ENCODE results near the gene ZNF593.

The ZNF593 gene

DNA sequence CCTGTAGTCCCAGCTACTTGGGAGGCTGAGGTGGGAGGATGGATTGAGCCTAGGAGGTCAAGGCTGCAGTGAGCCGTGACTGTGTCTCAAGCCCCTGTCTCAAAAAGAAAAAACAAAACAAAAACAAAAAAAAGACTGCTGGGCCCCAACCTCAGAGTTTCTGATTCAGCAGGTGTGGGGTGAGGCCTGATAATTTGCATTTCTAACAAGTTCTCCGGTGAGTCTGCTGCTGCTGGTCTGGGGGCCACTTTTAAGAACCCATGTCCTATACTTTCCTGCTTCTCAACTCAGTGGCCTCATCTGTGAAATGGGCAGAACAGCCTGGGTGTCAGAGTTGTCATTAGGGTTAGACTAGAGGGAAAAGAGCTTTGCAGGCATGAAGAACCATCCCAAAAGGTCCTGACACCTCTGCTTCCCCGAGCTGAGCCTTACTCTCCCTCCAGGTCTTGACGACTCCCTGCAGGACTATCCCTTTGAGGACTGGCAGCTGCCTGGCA, 10.3 kb downstream of the ZNF593 start:
- DNase-seq (ENCODE audit: low read depth) = no peak
- no peak overlapping the region for H3K4me3 ChIP-seq (ENCODE audit: low read length)
- no peak overlapping the region for H3K9ac ChIP-seq (ENCODE audit: low read length)
- H3K9me3 ChIP-seq (ENCODE audit: control insufficient read depth, low read length) = no peaks in the 10 kb centered on the region
- H3K4me1 ChIP-seq (ENCODE audit: control insufficient read depth, insufficient read depth, low read length) = no peaks in the 10 kb centered on the region
- H3K27me3 ChIP-seq (replicated peaks; ENCODE audit: control insufficient read depth, insufficient read depth, low read length) = peaks cover 2% of the 10 kb centered on the region
- H3K36me3 ChIP-seq (ENCODE audit: control insufficient read depth, insufficient read depth, low read length, severe bottlenecking) = no peaks in the 10 kb centered on the region

DNA sequence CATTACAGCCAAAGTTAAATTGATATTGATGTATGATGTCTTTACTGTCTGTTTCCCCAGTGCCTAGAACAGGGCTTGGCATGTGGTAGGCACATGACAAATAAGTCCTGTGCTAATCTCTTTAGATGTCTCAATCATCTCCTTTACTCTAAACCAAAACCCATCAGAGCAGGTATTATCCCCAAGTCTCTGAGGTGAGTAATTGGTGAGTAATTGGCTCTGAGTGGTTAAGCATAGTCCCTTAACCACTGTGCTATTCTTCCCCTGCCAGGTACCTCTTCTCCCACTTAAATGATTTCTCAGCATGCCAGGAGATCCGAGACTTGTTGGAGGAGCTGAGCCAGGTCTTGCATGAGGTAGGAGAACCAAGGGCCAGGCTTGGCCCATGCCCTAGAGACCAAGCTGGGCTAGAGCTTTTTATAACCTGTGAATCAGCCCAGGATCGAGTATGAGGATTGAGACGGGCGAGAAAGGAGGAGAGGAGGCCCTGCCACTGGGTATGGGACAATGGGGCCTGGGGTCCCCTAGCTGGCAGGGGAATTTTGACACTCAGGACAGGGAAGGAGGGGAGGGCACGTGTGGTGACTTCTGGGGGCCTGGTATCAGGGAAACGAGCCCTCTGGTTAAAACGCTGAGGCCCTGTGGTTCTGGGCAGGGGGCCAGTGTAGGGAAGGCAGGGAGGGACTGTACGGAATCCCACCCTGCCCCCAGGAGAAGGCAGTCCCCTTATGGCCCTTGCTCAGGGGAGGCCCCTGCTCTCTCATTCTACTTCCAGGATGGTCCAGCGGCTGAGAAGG, 12.1 kb downstream of the ZNF593 start:
- no peak for DNase-seq (ENCODE audit: low read depth)
- Histone ChIP-seq H3K4me3 (ENCODE audit: low read length) (no peak overlapping the region), H3K4me1 (ENCODE audit: control insufficient read depth, insufficient read depth, low read length) (no peaks in the 10 kb centered on the region), H3K9me3 (ENCODE audit: control insufficient read depth, low read length) (no peaks in the 10 kb centered on the region), H3K36me3 (ENCODE audit: control insufficient read depth, insufficient read depth, low read length, severe bottlenecking) (no peaks in the 10 kb centered on the region), H3K27me3 (replicated peaks; ENCODE audit: control insufficient read depth, insufficient read depth, low read length) (peaks cover 8% of the 10 kb centered on the region), H3K9ac (ENCODE audit: low read length) (no peak overlapping the region)

DNA sequence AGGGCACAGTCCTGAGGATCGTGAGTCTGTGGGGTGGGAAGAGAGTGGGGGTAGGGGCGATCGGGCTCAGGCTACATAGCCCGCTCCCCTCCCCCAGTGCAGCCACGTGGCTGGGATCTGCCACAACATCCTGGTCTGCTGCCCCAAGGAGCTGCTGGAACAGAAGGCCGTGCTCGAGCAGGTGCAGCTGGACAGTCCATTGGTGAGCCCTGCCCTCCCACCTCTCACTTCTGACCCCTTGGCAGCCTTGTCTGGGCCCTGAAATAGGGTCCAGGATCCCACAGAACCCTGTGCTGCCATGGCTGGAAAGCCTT, 12.6 kb downstream of the ZNF593 start:
- H3K9ac ChIP-seq (ENCODE audit: low read length) = no peak overlapping the region
- H3K4me3 ChIP-seq (ENCODE audit: low read length) = no peak overlapping the region
- no peak for DNase-seq (ENCODE audit: low read depth)
- H3K36me3 ChIP-seq (ENCODE audit: control insufficient read depth, insufficient read depth, low read length, severe bottlenecking) = no peaks in the 10 kb centered on the region
- no peaks in the 10 kb centered on the region for H3K9me3 ChIP-seq (ENCODE audit: control insufficient read depth, low read length)
- no peaks in the 10 kb centered on the region for H3K4me1 ChIP-seq (ENCODE audit: control insufficient read depth, insufficient read depth, low read length)
- peaks cover 14% of the 10 kb centered on the region for H3K27me3 ChIP-seq (replicated peaks; ENCODE audit: control insufficient read depth, insufficient read depth, low read length)

DNA sequence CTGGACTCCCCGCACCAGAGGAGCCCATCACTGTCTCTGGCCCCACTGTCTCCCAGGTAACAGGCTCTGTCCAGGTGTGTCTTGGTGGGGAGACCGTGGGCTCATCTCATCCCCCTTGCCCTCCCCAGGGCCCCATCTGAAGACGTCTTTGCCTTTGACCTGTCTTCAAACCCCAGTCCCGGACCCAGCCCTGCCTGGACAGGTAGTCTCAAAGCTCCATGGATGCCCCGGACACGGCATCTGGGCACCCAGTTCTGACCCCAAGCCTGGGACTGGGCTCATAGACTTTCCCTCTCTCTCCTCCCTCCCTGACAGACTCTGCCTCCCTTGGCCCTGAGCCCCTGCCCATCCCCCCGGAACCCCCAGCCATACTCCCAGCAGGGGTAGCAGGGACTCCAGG, 14.4 kb downstream of the ZNF593 start:
- DNase-seq (ENCODE audit: low read depth) = no peak
- H3K9ac ChIP-seq (ENCODE audit: low read length) = no peak overlapping the region
- no peaks in the 10 kb centered on the region for H3K4me1 ChIP-seq (ENCODE audit: control insufficient read depth, insufficient read depth, low read length)
- H3K9me3 ChIP-seq (ENCODE audit: control insufficient read depth, low read length) = no peaks in the 10 kb centered on the region
- H3K36me3 ChIP-seq (ENCODE audit: control insufficient read depth, insufficient read depth, low read length, severe bottlenecking) = no peaks in the 10 kb centered on the region
- peaks cover 15% of the 10 kb centered on the region for H3K27me3 ChIP-seq (replicated peaks; ENCODE audit: control insufficient read depth, insufficient read depth, low read length)
- no peak overlapping the region for H3K4me3 ChIP-seq (ENCODE audit: low read length)

DNA sequence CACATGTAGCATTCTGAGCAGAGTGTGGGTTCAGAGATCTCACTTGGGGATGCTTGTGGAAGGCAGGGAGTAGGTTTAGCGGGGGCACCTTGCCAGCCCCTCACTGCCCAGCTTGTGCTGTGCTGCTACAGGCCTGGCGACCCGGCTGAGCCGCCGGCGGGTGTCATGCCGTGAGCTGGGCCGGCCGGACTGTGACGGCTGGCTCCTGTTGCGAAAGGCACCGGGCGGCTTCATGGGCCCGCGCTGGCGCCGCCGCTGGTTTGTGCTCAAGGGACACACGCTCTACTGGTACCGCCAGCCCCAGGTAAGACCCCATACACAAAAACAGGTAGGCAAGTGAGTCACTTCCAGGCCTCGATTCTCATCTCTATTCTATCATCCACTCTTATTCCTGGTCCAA, 15.2 kb downstream of the ZNF593 start:
- H3K4me1 ChIP-seq (ENCODE audit: control insufficient read depth, insufficient read depth, low read length) = no peaks in the 10 kb centered on the region
- H3K27me3 ChIP-seq (replicated peaks; ENCODE audit: control insufficient read depth, insufficient read depth, low read length) = peaks cover 15% of the 10 kb centered on the region
- no peaks in the 10 kb centered on the region for H3K9me3 ChIP-seq (ENCODE audit: control insufficient read depth, low read length)
- no peak for DNase-seq (ENCODE audit: low read depth)
- no peak overlapping the region for H3K9ac ChIP-seq (ENCODE audit: low read length)
- H3K36me3 ChIP-seq (ENCODE audit: control insufficient read depth, insufficient read depth, low read length, severe bottlenecking) = no peaks in the 10 kb centered on the region
- no peak overlapping the region for H3K4me3 ChIP-seq (ENCODE audit: low read length)

DNA sequence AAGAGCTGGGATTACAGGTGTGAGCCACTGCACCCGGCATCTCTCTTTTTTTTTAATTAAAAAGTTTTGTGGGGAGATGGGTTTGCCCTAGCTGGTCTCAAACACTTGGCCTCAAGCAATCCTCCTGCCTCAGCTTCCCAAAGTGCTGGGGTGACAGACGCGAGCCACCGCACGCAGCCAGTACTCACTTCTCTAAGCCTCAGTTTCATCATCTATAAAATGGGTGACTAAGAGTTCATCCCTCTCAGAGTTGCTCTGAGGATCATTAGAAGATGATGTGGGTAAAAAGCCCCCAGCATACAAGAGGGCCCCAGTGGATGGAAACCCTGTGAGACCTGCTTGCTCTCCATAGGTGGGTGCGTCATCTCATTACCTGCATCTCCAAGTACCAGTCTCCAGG, 18.2 kb downstream of the ZNF593 start:
- Histone ChIP-seq H3K9me3 (ENCODE audit: control insufficient read depth, low read length) (no peaks in the 10 kb centered on the region), H3K27me3 (replicated peaks; ENCODE audit: control insufficient read depth, insufficient read depth, low read length) (peaks cover 25% of the 10 kb centered on the region), H3K9ac (ENCODE audit: low read length) (no peak overlapping the region), H3K4me1 (ENCODE audit: control insufficient read depth, insufficient read depth, low read length) (no peaks in the 10 kb centered on the region), H3K4me3 (ENCODE audit: low read length) (no peak overlapping the region), H3K36me3 (ENCODE audit: control insufficient read depth, insufficient read depth, low read length, severe bottlenecking) (no peaks in the 10 kb centered on the region)
- no peak for DNase-seq (ENCODE audit: low read depth)

DNA sequence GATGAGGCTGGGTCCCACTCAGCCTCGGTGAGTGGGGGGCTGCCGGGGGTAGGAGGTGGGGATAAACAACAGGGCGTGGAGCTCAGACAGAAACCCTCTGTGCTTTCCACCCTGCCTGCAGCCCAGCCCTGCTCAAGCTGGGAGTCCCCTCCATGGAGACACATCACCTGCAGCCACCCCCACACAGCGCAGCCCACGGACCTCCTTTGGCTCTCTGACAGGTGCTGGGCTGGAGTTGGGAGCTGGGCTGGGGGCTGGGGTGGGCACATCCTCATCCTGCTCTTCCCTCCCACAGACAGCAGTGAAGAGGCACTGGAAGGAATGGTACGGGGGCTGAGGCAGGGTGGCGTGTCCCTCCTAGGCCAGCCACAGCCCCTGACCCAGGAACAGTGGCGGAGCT, 18.8 kb downstream of the ZNF593 start:
- no peak overlapping the region for H3K9ac ChIP-seq (ENCODE audit: low read length)
- no peak for DNase-seq (ENCODE audit: low read depth)
- H3K9me3 ChIP-seq (ENCODE audit: control insufficient read depth, low read length) = no peaks in the 10 kb centered on the region
- no peaks in the 10 kb centered on the region for H3K36me3 ChIP-seq (ENCODE audit: control insufficient read depth, insufficient read depth, low read length, severe bottlenecking)
- peaks cover 28% of the 10 kb centered on the region for H3K27me3 ChIP-seq (replicated peaks; ENCODE audit: control insufficient read depth, insufficient read depth, low read length)
- H3K4me3 ChIP-seq (ENCODE audit: low read length) = no peak overlapping the region
- H3K4me1 ChIP-seq (ENCODE audit: control insufficient read depth, insufficient read depth, low read length) = no peaks in the 10 kb centered on the region

DNA sequence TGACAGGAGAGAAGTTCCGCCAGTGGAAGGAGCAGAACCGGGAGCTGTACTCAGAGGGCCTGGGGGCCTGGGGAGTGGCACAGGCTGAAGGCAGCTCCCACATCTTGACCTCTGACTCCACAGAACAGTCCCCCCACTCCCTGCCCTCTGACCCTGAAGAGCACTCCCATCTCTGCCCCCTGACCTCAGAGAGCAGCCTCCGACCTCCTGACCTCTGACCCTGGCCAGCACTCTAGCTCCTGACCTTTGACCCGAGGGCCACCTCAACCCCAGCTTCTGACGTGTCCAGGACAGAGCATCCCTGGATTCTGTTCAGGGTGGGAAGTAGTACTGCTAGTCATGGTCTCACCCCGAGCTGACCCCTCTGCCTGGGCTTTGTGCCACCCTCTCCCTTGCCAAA, 19.6 kb downstream of the ZNF593 start:
- DNase-seq (ENCODE audit: low read depth) = no peak
- H3K9me3 ChIP-seq (ENCODE audit: control insufficient read depth, low read length) = no peaks in the 10 kb centered on the region
- H3K4me3 ChIP-seq (ENCODE audit: low read length) = no peak overlapping the region
- H3K9ac ChIP-seq (ENCODE audit: low read length) = no peak overlapping the region
- H3K4me1 ChIP-seq (ENCODE audit: control insufficient read depth, insufficient read depth, low read length) = no peaks in the 10 kb centered on the region
- H3K36me3 ChIP-seq (ENCODE audit: control insufficient read depth, insufficient read depth, low read length, severe bottlenecking) = no peaks in the 10 kb centered on the region
- peaks cover 36% of the 10 kb centered on the region for H3K27me3 ChIP-seq (replicated peaks; ENCODE audit: control insufficient read depth, insufficient read depth, low read length)

DNA sequence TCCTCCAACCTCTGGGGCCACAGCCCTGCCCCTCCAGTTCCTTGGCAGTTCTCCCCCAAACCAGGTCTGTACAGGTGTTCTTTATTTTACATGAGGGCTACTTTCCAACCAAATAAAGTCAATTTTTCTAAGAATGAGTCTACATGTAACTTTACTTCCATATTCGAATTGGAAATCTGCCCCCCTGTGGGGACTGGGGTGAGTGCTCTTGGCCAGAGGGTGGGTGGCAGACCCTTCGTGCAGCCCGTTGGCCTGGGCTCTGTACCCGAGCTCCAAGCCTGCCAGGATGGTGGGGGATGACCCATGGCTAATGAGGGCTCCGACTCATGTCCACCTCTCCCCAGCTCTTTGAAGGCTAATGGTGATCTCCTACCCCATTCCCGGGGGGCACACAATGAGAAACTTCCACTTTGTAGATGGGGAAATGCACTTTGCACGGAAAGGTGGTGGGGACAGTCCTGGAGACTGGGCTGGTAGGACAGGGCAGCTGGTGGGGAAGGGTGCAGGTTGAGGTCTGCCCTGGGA, 20.1 kb downstream of the ZNF593 start:
- no peak overlapping the region for H3K4me3 ChIP-seq (ENCODE audit: low read length)
- no peaks in the 10 kb centered on the region for H3K4me1 ChIP-seq (ENCODE audit: control insufficient read depth, insufficient read depth, low read length)
- no peak overlapping the region for H3K9ac ChIP-seq (ENCODE audit: low read length)
- no peaks in the 10 kb centered on the region for H3K9me3 ChIP-seq (ENCODE audit: control insufficient read depth, low read length)
- peaks cover 40% of the 10 kb centered on the region for H3K27me3 ChIP-seq (replicated peaks; ENCODE audit: control insufficient read depth, insufficient read depth, low read length)
- no peak for DNase-seq (ENCODE audit: low read depth)
- H3K36me3 ChIP-seq (ENCODE audit: control insufficient read depth, insufficient read depth, low read length, severe bottlenecking) = no peaks in the 10 kb centered on the region

DNA sequence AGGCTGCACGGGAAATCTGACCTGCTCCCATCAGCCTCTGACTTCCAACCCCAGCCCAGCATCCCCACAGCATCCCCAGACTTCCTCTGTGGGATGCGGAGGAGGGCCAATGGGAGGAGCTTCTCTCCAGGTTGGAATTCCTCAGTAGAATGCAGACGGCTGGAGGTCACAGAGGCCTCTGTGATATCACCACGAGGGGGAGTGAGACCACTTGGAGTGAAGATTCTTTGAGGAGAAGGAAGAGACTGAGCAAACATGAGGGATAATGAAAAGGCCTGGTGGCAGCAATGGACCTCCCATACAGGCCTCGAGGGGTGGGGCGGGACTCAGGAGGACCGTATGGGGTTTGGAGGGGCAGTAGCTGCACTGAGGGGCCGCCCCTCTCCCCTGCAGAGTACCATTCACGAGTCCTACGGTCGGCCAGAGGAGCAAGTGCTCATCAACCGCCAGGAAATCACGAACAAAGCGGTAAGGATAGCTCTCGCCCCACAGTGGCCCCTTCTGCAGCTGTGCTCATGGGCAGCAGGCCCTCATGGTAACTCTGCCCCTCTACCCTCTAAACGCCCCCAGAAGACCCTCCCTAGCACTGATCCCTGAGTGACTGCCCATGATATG, 20.8 kb downstream of the ZNF593 start, which contains the start of gene CATSPER4:
Gene CATSPER4 (plus strand): TSS at position 230 of the 615 bp plus-strand sequence. CDS start 26 bp downstream, at position 256.
- H3K36me3 ChIP-seq (ENCODE audit: control insufficient read depth, insufficient read depth, low read length, severe bottlenecking) = no peaks in the 10 kb centered on the region
- no peak within 1 kb of the TSS for H3K4me3 ChIP-seq (ENCODE audit: low read length)
- DNase-seq (ENCODE audit: low read depth) = no peak
- H3K27me3 ChIP-seq (replicated peaks; ENCODE audit: control insufficient read depth, insufficient read depth, low read length) = peaks cover 44% of the 10 kb centered on the region
- no peak within 1 kb of the TSS for H3K9ac ChIP-seq (ENCODE audit: low read length)
- H3K4me1 ChIP-seq (ENCODE audit: control insufficient read depth, insufficient read depth, low read length) = no peaks in the 10 kb centered on the region
- H3K9me3 ChIP-seq (ENCODE audit: control insufficient read depth, low read length) = no peaks in the 10 kb centered on the region

DNA sequence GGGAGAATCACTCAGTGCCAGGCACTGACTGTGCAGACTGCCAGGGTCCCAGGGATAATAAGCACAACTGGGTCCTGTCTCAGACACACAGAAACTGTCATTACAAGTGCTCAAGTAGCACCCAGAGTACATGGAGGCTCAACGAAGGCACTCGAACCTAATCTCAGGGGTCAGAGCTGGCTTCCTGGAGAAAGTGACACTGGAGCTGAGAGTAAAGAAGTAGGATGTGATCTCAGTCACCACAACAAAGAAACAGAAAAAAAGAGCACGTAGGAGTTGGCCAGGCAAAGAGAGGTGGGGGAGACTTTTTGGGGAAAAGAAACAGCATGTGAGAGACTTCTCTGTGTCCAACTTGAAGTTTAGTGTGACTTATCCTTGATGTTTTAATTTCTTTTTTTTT, 22.0 kb downstream of the ZNF593 start:
- H3K4me3 ChIP-seq (ENCODE audit: low read length) = no peak overlapping the region
- H3K4me1 ChIP-seq (ENCODE audit: control insufficient read depth, insufficient read depth, low read length) = no peaks in the 10 kb centered on the region
- no peaks in the 10 kb centered on the region for H3K9me3 ChIP-seq (ENCODE audit: control insufficient read depth, low read length)
- H3K9ac ChIP-seq (ENCODE audit: low read length) = no peak overlapping the region
- no peak for DNase-seq (ENCODE audit: low read depth)
- no peaks in the 10 kb centered on the region for H3K36me3 ChIP-seq (ENCODE audit: control insufficient read depth, insufficient read depth, low read length, severe bottlenecking)
- H3K27me3 ChIP-seq (replicated peaks; ENCODE audit: control insufficient read depth, insufficient read depth, low read length) = peaks cover 38% of the 10 kb centered on the region
